ENCODE measurements around the gene SLC25A22.

DNA sequence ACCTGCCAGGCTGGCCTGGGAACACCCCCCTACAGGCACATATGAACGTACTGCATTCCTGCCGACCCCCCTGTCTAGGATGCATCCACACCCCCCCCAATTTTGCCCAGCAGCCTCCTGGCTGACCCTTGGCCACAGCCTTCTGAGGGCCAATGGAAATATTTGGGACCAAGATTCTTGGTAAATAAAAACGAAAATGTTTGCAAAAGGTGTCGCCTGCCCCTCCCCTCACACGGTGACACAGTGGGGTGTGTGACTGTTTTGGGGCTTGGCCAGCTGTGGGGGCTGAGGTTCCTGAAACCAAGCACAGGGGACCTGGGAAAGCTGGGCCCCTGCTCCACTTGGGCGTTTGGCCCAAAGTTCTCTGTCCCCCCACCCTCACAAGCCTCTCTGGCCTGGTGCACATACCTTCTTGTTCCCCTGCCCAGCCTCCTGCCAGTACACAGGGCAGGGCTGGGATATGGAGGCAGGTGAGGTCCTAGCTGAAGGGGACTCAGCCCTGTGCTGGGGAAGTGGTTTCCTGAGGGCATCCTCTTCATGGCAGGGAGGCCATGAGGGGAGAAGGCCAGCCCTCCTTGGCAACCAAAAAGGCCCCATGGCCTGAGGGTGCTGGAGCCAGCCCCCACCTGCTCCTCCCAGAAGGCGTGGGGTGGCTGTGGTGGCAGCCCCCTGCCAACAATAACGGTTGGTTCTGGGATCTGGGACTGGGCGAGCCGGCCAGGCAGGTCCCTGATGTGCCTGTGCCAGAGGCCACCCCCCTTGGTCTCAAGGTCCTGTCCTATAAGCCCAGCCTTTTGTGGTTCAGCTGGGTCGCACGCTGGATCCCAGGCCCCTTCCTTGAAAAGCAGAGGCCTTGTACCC, 27.5 kb upstream of the SLC25A22 start:
- TF ChIP-seq POLR2A (IDR thresholded peaks at IDR 0.05) (no peak), POLR2AphosphoS5 (IDR thresholded peaks at IDR 0.05) (no peak)
- TF ChIP-seq, protein P1, sequence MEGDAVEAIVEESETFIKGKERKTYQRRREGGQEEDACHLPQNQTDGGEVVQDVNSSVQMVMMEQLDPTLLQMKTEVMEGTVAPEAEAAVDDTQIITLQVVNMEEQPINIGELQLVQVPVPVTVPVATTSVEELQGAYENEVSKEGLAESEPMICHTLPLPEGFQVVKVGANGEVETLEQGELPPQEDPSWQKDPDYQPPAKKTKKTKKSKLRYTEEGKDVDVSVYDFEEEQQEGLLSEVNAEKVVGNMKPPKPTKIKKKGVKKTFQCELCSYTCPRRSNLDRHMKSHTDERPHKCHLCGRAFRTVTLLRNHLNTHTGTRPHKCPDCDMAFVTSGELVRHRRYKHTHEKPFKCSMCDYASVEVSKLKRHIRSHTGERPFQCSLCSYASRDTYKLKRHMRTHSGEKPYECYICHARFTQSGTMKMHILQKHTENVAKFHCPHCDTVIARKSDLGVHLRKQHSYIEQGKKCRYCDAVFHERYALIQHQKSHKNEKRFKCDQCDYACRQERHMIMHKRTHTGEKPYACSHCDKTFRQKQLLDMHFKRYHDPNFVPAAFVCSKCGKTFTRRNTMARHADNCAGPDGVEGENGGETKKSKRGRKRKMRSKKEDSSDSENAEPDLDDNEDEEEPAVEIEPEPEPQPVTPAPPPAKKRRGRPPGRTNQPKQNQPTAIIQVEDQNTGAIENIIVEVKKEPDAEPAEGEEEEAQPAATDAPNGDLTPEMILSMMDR (IDR thresholded peaks at IDR 0.05) = no peak

All from prostate gland (tissue), 2 donors.